NCI-H748 (cell line): ENCODE results near the gene CIC.

ENCODE experiments used
- DNase-seq: peaks from one replicate; lab custom pipeline; 2025; ENCODE audit not compliant: unreplicated experiment; lab: John Stamatoyannopoulos, UW

CIC gene

DNA sequence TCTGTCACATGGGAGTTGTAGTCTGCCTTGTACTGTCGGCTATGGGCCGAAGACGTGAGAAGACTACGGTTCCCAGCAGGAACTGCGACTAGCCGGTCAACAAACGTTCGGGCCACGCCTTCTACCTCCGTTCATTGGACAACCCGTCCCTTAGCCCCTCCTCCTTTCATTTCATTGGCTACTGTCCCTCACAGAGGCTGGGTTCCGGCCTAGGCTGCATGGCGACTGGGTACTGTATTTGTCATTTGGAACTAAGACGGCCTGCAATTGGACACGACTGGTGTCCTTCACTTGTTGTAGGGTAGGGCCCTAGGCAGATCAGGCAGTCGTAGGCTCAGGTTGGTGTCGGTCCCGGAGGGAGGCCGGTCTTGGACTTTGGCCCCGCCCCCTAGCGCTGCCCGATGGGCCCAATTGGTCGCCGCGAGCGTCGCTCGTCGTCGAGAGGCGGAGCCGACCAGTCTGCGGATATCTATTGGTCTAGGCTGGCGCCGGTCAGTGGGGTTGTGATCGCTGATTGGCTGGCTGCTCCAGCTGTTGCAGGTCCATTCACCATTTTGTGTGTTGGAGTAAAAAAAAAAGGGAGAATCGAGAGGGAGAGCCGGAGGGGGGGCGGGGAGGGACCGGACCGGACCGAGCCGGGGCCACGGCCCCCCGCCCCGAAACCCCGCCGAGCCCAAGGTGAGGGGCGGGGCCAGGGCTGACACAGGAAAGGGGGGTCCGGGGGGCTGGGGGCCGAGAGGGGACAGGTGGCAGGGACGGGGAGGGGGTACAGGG is at the start of gene CIC:
TSS of gene CIC (plus strand) at position 549 of the 774 bp plus-strand sequence. CDS start 2,532 bp downstream, outside the sequence.
- DNase-seq: peak; percentile 100

- peak; percentile 100 for DNase-seq
Observed at GRCh38 chr19:42219812-42220750, 49.0 kb upstream of the CIC start, which contains the start of gene ZNF526. Gene ZNF526, plus strand, starts transcription at chr19:42220312. Its CDS starts 4,092 bp downstream, at chr19:42224404.

DNA sequence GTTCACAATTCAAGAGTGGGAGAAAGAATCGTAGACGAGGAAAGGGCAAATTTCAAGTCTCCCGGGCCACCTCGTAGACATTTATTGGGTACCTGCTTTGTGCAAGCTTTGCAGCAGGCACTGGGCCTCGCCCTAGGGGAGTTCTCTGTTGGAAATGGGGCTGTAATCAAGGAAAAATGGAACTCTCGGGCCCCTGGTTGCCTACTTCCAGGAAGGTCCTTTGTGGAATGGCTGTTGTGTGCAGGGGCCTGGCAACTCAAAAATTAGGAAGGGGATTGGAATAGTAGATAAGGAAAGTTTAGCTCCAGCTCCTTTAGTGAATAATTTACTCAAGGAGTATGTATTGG is 48.3 kb upstream of the CIC start:
- no peak for DNase-seq

- no peak for DNase-seq
Observed at GRCh38 chr19:42224940-42225717, 43.9 kb upstream of the CIC start.

DNA sequence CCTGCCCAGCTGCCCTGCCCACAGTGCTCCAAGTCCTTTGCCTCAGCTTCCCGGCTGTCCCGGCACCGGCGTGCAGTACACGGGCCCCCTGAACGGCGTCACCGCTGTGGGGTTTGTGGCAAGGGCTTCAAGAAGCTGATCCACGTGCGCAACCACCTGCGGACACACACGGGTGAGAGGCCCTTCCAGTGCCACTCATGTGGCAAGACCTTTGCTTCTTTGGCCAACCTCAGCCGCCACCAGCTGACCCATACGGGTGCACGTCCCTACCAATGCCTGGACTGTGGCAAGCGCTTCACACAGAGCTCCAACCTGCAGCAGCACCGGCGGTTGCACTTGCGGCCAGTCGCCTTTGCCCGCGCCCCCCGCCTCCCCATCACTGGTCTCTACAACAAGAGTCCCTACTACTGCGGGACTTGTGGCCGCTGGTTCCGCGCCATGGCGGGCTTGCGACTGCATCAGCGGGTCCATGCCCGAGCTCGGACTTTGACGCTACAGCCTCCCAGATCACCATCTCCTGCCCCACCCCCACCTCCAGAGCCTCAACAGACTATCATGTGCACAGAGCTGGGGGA is 43.2 kb upstream of the CIC start:
- no peak for DNase-seq

- no peak for DNase-seq
Observed at GRCh38 chr19:42226886-42227285, 42.2 kb upstream of the CIC start.

GRCh38 chr19:42228641-42229040 is 40.4 kb upstream of the CIC start:
- no peak for DNase-seq

- no peak for DNase-seq
Observed at GRCh38 chr19:42229301-42229854, 39.7 kb upstream of the CIC start.

- DNase-seq: no peak
Observed at GRCh38 chr19:42229855-42230351, 39.1 kb upstream of the CIC start.

DNA sequence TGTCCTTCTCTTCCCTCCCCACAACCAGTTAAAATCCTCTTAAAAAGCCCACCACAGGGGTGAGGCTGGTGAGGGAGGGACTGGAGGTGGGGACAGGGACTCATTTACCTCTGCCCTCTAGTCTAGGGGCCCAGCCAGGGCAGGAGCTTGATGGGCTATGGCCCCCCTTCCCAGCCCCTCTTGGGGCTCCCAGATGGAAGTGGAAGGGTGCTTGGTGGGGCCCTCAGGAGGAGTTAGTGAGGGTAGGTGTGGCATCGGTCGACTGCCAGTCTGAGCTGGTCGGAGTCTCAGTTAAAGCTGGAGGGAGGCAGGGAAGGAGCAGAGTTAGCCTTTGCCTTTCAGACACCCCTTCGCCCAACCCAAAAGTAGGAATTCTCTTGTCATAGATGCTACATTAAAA is 38.5 kb upstream of the CIC start:
- DNase-seq: no peak

DNA sequence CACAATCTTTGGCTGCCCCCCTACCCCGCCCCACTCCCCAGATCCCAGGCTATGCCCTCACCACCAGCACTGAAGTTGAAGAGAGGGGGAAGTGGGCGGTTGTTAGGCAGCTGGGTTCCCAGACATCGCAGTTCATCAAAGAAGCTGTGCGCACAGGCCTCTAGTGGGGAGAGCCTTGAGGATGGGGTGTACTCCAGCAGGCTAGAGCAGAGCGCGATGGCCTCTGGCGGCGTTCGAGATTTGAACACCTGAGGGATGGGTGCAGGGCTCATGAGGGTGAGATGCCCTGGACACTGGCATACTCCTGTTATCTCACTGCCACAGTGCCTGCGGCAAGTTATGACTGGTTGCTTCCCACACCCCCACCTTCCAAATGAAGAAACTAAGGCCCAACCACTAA is 36.6 kb upstream of the CIC start:
- no peak for DNase-seq

GRCh38 chr19:42233106-42233505 is 35.9 kb upstream of the CIC start:
- DNase-seq: no peak

GRCh38 chr19:42233678-42234292 is 35.3 kb upstream of the CIC start:
- no peak for DNase-seq

DNA sequence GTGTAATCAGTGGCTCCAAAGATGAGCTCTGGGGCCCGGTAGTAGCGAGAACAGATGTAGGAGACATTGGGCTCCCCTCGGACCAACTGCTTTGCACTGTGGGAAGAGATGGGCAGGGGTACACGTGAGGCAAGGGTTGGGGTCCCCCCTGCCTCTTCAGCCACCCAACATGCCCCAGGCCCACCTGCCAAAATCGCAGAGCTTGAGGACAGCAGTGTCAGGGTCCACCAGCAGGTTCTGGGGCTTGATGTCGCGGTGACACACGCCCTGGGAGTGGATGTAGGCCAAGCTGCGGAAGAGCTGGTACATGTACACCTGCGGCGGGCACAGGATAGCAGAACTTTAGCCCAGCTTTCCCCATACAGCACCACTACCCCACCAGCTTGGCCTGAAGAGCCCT is 34.7 kb upstream of the CIC start:
- no peak for DNase-seq

GRCh38 chr19:42235181-42235580 is 33.9 kb upstream of the CIC start:
- no peak for DNase-seq

DNA sequence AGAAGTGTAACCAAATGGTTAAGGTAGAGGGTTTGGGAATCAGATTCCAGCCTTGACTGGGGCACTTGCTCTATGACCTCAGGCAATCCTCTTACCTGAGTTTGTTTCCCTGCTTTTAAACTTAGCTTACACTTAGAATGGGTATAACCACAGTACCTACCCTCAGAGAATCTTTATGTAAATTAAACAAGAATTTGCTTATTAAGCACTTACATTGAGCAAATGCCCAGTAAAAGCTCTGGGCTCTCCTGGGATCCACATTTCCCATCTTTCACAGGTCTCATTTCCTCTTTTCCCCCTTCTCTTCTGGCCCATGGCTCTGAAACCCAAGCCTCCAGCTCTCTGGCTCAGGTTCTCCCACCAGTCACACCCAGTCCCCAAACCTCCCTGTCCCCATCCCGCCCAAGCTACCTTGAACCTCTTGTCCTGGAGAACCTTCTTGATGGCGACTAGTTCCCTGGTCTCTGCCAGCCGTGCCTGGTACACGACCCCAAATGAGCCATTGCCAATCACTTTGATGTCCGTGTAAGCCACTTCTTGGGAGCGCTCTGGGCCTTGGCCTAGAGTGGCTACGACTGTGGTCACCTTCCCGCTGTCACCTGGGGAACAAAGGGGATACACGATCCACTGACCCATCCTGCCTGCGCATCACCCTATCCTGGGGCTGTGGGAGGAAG is 29.4 kb upstream of the CIC start:
- no peak for DNase-seq

GRCh38 chr19:42241279-42241678 is 27.8 kb upstream of the CIC start:
- no peak for DNase-seq

GRCh38 chr19:42242069-42242511 is 27.0 kb upstream of the CIC start:
- DNase-seq: peak; percentile 43
